ENCODE measurements around the gene SAMD9. TPM values are rescaled to one million over a fixed set of nuclear protein-coding genes. Genes with fewer than 3 reads are reported as not detected.

Gene SAMD9
- total and polyA plus RNA-seq, 2 experiments from 2014 or later = 0.54 to 4.4 TPM

DNA sequence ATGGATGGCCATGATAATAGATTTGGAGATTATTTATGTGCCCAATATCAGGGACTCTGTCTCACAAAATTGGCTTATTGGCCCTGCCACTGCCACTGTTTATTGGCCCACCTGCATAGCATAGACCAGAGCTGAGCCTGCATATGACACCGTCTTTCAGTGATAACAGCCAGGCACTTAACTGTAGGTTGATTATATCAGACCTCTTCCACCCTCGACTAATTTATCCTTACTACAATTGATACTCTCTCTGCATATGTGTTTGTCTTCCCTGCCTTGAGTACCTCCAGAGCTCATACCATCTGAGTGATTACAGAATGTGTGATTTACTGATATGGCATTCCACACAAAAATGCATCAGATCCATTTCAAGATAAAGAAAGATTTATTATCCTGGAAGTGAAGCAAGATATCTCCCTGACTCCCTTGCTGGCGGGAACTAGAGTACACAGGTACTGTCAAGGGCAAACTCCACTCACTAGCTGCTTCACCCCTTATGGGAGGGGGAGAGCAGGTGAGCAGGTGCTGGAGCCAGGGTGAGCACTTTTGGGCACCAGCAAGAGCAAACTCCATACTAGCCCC, 43.5 kb upstream of the SAMD9 start:
- peak overlapping the region; percentile 64 for H3K27ac ChIP-seq
- peak; percentile 30 for DNase-seq (ENCODE audit: low spot score)
- no peak for TF ChIP-seq CTCF (IDR thresholded peaks at IDR 0.05; ENCODE audit: poor library complexity)
- no peak for TF ChIP-seq EZH2 (IDR thresholded peaks at IDR 0.05; ENCODE audit: borderline replicate concordance)
- no peak for TF ChIP-seq EZH2phosphoT487 (IDR thresholded peaks at IDR 0.05; ENCODE audit: low read depth, severe bottlenecking, unreplicated experiment)
- 25% methylated on average over 3 of the region's 3 CpGs for WGBS (ENCODE audit: low lambda C conversion rate, missing lambda C conversion rate)
- H3K36me3 ChIP-seq (replicated peaks; ENCODE audit: insufficient read depth, low read depth) = no peaks in the 10 kb centered on the region
- no peaks in the 10 kb centered on the region for H3K79me2 ChIP-seq
- H3K4me3 ChIP-seq = no peak overlapping the region
- H3K9me3 ChIP-seq (ENCODE audit: low read depth) = no peaks in the 10 kb centered on the region
- H4K20me1 ChIP-seq (ENCODE audit: insufficient read depth, poor library complexity, severe bottlenecking) = no peaks in the 10 kb centered on the region
- H2AFZ ChIP-seq = no peak overlapping the region
- no peaks in the 10 kb centered on the region for H3K27me3 ChIP-seq
- H3K4me2 ChIP-seq = peak overlapping the region; percentile 0
- H3K4me1 ChIP-seq (ENCODE audit: insufficient read depth) = no peaks in the 10 kb centered on the region
- no peaks in the 10 kb centered on the region for H3K9me2 ChIP-seq (replicated peaks; ENCODE audit: insufficient read depth)

GRCh38 chr7:93160410-93160809, 42.6 kb upstream of the SAMD9 start:
- WGBS (ENCODE audit: low lambda C conversion rate, missing lambda C conversion rate) = 75% methylated on average over 1 of the region's 1 CpG
- no peaks in the 10 kb centered on the region for H3K9me2 ChIP-seq (replicated peaks; ENCODE audit: insufficient read depth)

DNA sequence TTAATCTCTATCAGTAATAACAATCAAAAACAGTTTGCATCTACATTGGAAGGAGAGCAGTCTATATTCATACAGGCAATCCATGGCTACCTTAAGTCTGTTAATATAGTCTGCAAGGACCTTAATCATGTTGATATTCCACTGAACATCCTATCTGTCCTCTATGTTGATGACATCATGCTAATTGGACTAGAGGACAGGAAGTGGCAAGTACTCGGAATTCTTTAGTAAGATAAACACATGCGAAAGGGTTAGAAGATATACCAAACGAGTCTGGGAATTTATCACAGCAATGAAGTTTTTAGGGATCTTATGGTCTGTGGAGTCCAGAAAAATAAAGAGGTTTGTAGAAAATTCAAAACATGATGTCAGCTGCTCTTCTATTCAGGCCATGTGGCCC, 41.7 kb upstream of the SAMD9 start:
- 60% methylated on average over 3 of the region's 3 CpGs for WGBS (ENCODE audit: low lambda C conversion rate, missing lambda C conversion rate)
- peak overlapping the region; percentile 53 for H3K27ac ChIP-seq
- no peak for TF ChIP-seq EZH2phosphoT487 (IDR thresholded peaks at IDR 0.05; ENCODE audit: low read depth, severe bottlenecking, unreplicated experiment)
- no peak for TF ChIP-seq EZH2 (IDR thresholded peaks at IDR 0.05; ENCODE audit: borderline replicate concordance)
- TF ChIP-seq CTCF (IDR thresholded peaks at IDR 0.05; ENCODE audit: poor library complexity) = no peak
- no peak overlapping the region for H3K4me2 ChIP-seq
- H3K27me3 ChIP-seq = no peaks in the 10 kb centered on the region
- no peaks in the 10 kb centered on the region for H3K4me1 ChIP-seq (ENCODE audit: insufficient read depth)
- no peak overlapping the region for H2AFZ ChIP-seq
- no peaks in the 10 kb centered on the region for H3K9me2 ChIP-seq (replicated peaks; ENCODE audit: insufficient read depth)
- H3K4me3 ChIP-seq = no peak overlapping the region
- H4K20me1 ChIP-seq (ENCODE audit: insufficient read depth, poor library complexity, severe bottlenecking) = no peaks in the 10 kb centered on the region
- DNase-seq (ENCODE audit: low spot score) = no peak
- no peaks in the 10 kb centered on the region for H3K79me2 ChIP-seq
- no peaks in the 10 kb centered on the region for H3K36me3 ChIP-seq (replicated peaks; ENCODE audit: insufficient read depth, low read depth)
- H3K9me3 ChIP-seq (ENCODE audit: low read depth) = no peaks in the 10 kb centered on the region

More at GRCh38 chr7:93160410-93160809, 42.6 kb upstream of the SAMD9 start:
- Histone ChIP-seq H3K79me2 (no peaks in the 10 kb centered on the region), H4K20me1 (ENCODE audit: insufficient read depth, poor library complexity, severe bottlenecking) (no peaks in the 10 kb centered on the region), H3K27me3 (no peaks in the 10 kb centered on the region), H3K4me2 (no peak overlapping the region), H3K4me1 (ENCODE audit: insufficient read depth) (no peaks in the 10 kb centered on the region), H3K27ac (peak overlapping the region; percentile 64), H3K36me3 (replicated peaks; ENCODE audit: insufficient read depth, low read depth) (no peaks in the 10 kb centered on the region), H2AFZ (no peak overlapping the region), H3K4me3 (no peak overlapping the region), H3K9me3 (ENCODE audit: low read depth) (no peaks in the 10 kb centered on the region)
- TF ChIP-seq CTCF (IDR thresholded peaks at IDR 0.05; ENCODE audit: poor library complexity) (no peak), EZH2phosphoT487 (IDR thresholded peaks at IDR 0.05; ENCODE audit: low read depth, severe bottlenecking, unreplicated experiment) (no peak), EZH2 (IDR thresholded peaks at IDR 0.05; ENCODE audit: borderline replicate concordance) (no peak)
- DNase-seq (ENCODE audit: low spot score) = peak; percentile 45

Measured in hepatocyte (in vitro differentiated cells).